A549 treated with AZD9567 at 1 μM for 4 hours (cell line): Measurements from ENCODE around the gene COL19A1. TPM values are rescaled to one million over a fixed set of nuclear protein-coding genes. Genes with fewer than 3 reads are reported as not detected.

Experiments used
- total RNA-seq: library from RNA; stranded (reverse); fragments of 200-300 nt; extraction: Qiagen RNA extraction; gene quantifications from 5 replicates; pipeline ENCODE4 v1.2.3, GENCODE V29; 2022; ENCODE audit not compliant: insufficient read depth

Gene COL19A1
- total RNA-seq: not detected in 5 replicates

DNA sequence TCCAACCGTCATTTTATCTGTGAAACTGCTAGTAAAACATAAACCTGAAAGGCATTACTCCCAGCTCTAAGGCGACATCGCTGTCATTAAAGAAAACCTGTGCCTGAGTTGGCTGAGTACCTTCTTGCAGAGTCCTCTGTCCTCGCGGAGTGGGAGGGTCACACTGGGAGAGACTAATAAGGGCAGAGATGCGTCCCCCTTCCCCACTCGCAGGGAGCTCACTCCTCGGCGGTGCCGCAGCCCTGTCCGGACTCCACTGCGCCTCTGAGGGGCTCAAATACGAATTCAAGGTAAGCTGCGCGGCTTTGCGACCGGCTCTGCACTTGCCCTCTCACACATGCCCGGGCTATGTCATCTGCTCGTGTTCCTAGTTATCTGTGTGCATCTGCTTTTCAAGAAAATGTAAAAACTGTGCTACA lies at the start of gene COL19A1:
Gene COL19A1 (plus strand): TSS at position 206 of the 419 bp plus-strand sequence. CDS start 13,012 bp downstream, outside the sequence.

Other genes with a start within 250 kb of the COL19A1 start
- gene LMBRD1, start 69.5 kb upstream of the COL19A1 start, total RNA-seq: 9.2 to 12.9 TPM (median 11.0 TPM) in 5 replicates